Measurements from ENCODE around the gene KDF1.
"Not testable (repeated sequence)": the region's sequence is repeated elsewhere in the genome, so short reads cannot be mapped to it uniquely, and the experiment has no call there.

The KDF1 gene

GRCh38 chr1:26991310-26992116 is 31.2 kb upstream of the KDF1 start:
- DNase-seq (ENCODE audit: low read depth), result no peak
- H3K4me3 ChIP-seq (ENCODE audit: low read length), result no peak overlapping the region
- no peak for TF ChIP-seq CTCF (conservative IDR thresholded peaks at IDR 0.05; ENCODE audit: low read depth, low read length)

GRCh38 chr1:26989403-26990109 is 29.3 kb upstream of the KDF1 start:
- not testable (repeated sequence) for DNase-seq (ENCODE audit: low read depth); H3K4me3 ChIP-seq (ENCODE audit: low read length)

- TF ChIP-seq CTCF (conservative IDR thresholded peaks at IDR 0.05; ENCODE audit: low read depth, low read length), result no peak
Observed at GRCh38 chr1:26986658-26987057, 26.4 kb upstream of the KDF1 start.

GRCh38 chr1:26984291-26984690 is 24.0 kb upstream of the KDF1 start:
- DNase-seq (ENCODE audit: low read depth), result no peak
- TF ChIP-seq CTCF (conservative IDR thresholded peaks at IDR 0.05; ENCODE audit: low read depth, low read length), result no peak
- H3K4me3 ChIP-seq (ENCODE audit: low read length), result no peak overlapping the region

More at GRCh38 chr1:26986658-26987057, 26.4 kb upstream of the KDF1 start:
- no peak overlapping the region for H3K4me3 ChIP-seq (ENCODE audit: low read length)
- DNase-seq (ENCODE audit: low read depth), result no peak

- H3K4me3 ChIP-seq (ENCODE audit: low read length), result no peak overlapping the region
- no peak for DNase-seq (ENCODE audit: low read depth)
- TF ChIP-seq CTCF (conservative IDR thresholded peaks at IDR 0.05; ENCODE audit: low read depth, low read length), result no peak
Observed at GRCh38 chr1:26983863-26984262, 23.6 kb upstream of the KDF1 start.

GRCh38 chr1:26981146-26981846 is 21.0 kb upstream of the KDF1 start:
- no peak for TF ChIP-seq CTCF (conservative IDR thresholded peaks at IDR 0.05; ENCODE audit: low read depth, low read length)
- DNase-seq (ENCODE audit: low read depth), result no peak
- no peak overlapping the region for H3K4me3 ChIP-seq (ENCODE audit: low read length)

- TF ChIP-seq CTCF (conservative IDR thresholded peaks at IDR 0.05; ENCODE audit: low read depth, low read length), result no peak
- no peak for DNase-seq (ENCODE audit: low read depth)
- no peak overlapping the region for H3K4me3 ChIP-seq (ENCODE audit: low read length)
Observed at GRCh38 chr1:26978901-26979300, 18.6 kb upstream of the KDF1 start.
